Heart left ventricle (tissue), 13 donors: ENCODE results near the gene RTCB.

ENCODE experiments used
- CTCF ChIP-seq, 12 donors: fragments of 200-600 bp; sonication (generic) in 4 of 12; IDR thresholded peaks; one replicate each; pipeline versions ENCODE4 v1.5.0 to v1.8.0; 2018 to 2022; ENCODE audit warnings: antibody characterized with exemption in 12 of 12, mild to moderate bottlenecking in 5 of 12
- POLR2A ChIP-seq, 2 donors: fragments of 450-650 bp; IDR thresholded peaks; one replicate each; pipeline ENCODE4 v1.6.1; 2017; ENCODE audit warnings: antibody characterized with exemption in 2 of 2, mild to moderate bottlenecking in 2 of 2, moderate library complexity in 2 of 2
- donor health status: ischemic (EF 13 %, LVEDD 7.1; RV severe dilation, severe dysfunction).
- donor health status: DM: no; HTN: yes; CAD: no.
- donor health status: DM: no; HTN: no; CAD: no.
- donor health status: ischemic (EF 25% LVEDD 6.9; RV normal size, moderate dysfunction).
- donor health status: ischemic (EF 25% LVEDD 5.7; RV mildly dilated, moderate dysfunction).
- donor health status: ischemic (EF 35%, LVEDD 5.7; RV mildly dilated, moderate dysfunction).
- donor health status: nonischemic (EF 11% LVEDD 7.7; RV severe dilation, severe dysfunction).
- donor health status: DM: yes; HTN: yes; CAD: no.
- donor health status: PGD.
- donor health status: ischemic (EF 29% LVEDD 5.4; RV normal size, mild dysfunction).
- donor health status: nonischemic (EF 23%, LVEDD 6.1; RV moderate dilation, normal function).

GRCh38 chr22:32380991-32381390, 31.1 kb downstream of the RTCB start:
- TF ChIP-seq CTCF (IDR thresholded peaks at IDR 0.05) (no peak), POLR2A (IDR thresholded peaks at IDR 0.05) (no peak)
